ENCODE results near the gene RPS6KA5. TPM values are rescaled to one million over a fixed set of nuclear protein-coding genes. Genes with fewer than 3 reads are reported as not detected.

Gene RPS6KA5
- total and polyA plus RNA-seq, 8 donors: 1.6 to 25.0 (median 8.5) TPM

- Histone ChIP-seq H3K4me3 (no peak overlapping the region), H3K9me3 (no peaks in the 10 kb centered on the region), H3K4me1 (no peaks in the 10 kb centered on the region), H3K27ac (no peak overlapping the region), H3K27me3 (no peaks in the 10 kb centered on the region), H3K36me3 (peaks cover 15 to 54% (median 47%) of the 10 kb centered on the region in 4 donors)
- no peak for TF ChIP-seq EP300 (IDR thresholded peaks at IDR 0.05)
- intact Hi-C loops (cut with DNase I; ENCODE audit: low total_unique reads): no loop called here
- DNase-seq: no peak
These were observed 167.5 kb downstream of the RPS6KA5 start for GRCh38 chr14:90892970-90893369.

GRCh38 chr14:90891326-90891725 is 169.1 kb downstream of the RPS6KA5 start:
- intact Hi-C loops (cut with DNase I; ENCODE audit: low total_unique reads): no loop called here

GRCh38 chr14:90890322-90891020 is 170.0 kb downstream of the RPS6KA5 start:
- intact Hi-C loops (cut with DNase I; ENCODE audit: low total_unique reads): no loop called here
- H3K4me3 ChIP-seq: no peak overlapping the region
- no peak for DNase-seq
- H3K27ac ChIP-seq: no peak overlapping the region
- no peaks in the 10 kb centered on the region for H3K9me3 ChIP-seq
- 88 to 94% (median 90%) methylated on average over 10 of the region's 10 CpGs for WGBS, 5 donors
- no peaks in the 10 kb centered on the region for H3K27me3 ChIP-seq
- TF ChIP-seq CTCF (IDR thresholded peaks at IDR 0.05) (no peak), POLR2AphosphoS5 (IDR thresholded peaks at IDR 0.05) (no peak)
- H3K36me3 ChIP-seq: peaks cover 0 to 40% (median 31%) of the 10 kb centered on the region in 4 donors
- H3K4me1 ChIP-seq: no peaks in the 10 kb centered on the region

More at GRCh38 chr14:90891326-90891725, 169.1 kb downstream of the RPS6KA5 start:
- H3K27ac ChIP-seq: no peak overlapping the region
- peaks cover 0 to 46% (median 37%) of the 10 kb centered on the region in 4 donors for H3K36me3 ChIP-seq
- H3K27me3 ChIP-seq: no peaks in the 10 kb centered on the region
- no peak overlapping the region for H3K4me3 ChIP-seq
- H3K9me3 ChIP-seq: no peaks in the 10 kb centered on the region
- TF ChIP-seq CTCF (IDR thresholded peaks at IDR 0.05): no peak
- TF ChIP-seq POLR2AphosphoS5 (IDR thresholded peaks at IDR 0.05): no peak
- TF ChIP-seq EP300 (IDR thresholded peaks at IDR 0.05): no peak
- TF ChIP-seq POLR2A (IDR thresholded peaks at IDR 0.05): no peak
- no peaks in the 10 kb centered on the region for H3K4me1 ChIP-seq
- no peak for DNase-seq
- WGBS, 5 donors: 57 to 98% (median 93%) methylated on average over 1 of the region's 1 CpG

- Histone ChIP-seq H3K36me3 (peaks cover 0 to 32% (median 25%) of the 10 kb centered on the region in 4 donors), H3K4me1 (no peaks in the 10 kb centered on the region), H3K9me3 (no peaks in the 10 kb centered on the region), H3K4me3 (no peak overlapping the region), H3K27ac (no peak overlapping the region), H3K27me3 (no peaks in the 10 kb centered on the region)
- WGBS, 5 donors: 91 to 96% (median 96%) methylated on average over 7 of the region's 7 CpGs
- TF ChIP-seq POLR2AphosphoS5 (IDR thresholded peaks at IDR 0.05): no peak
- TF ChIP-seq POLR2A (IDR thresholded peaks at IDR 0.05): no peak
- TF ChIP-seq CTCF (IDR thresholded peaks at IDR 0.05): no peak
- no peak for TF ChIP-seq EP300 (IDR thresholded peaks at IDR 0.05)
- intact Hi-C loops (cut with DNase I; ENCODE audit: low total_unique reads): no loop called here
- no peak for DNase-seq
These were observed 174.1 kb downstream of the RPS6KA5 start for GRCh38 chr14:90886297-90886815.

- intact Hi-C loops (cut with DNase I; ENCODE audit: low total_unique reads): no loop called here
- H3K4me3 ChIP-seq: no peak overlapping the region
- no peaks in the 10 kb centered on the region for H3K4me1 ChIP-seq
- H3K27me3 ChIP-seq: no peaks in the 10 kb centered on the region
- TF ChIP-seq CTCF (IDR thresholded peaks at IDR 0.05) (no peak), POLR2AphosphoS5 (IDR thresholded peaks at IDR 0.05) (no peak), EP300 (IDR thresholded peaks at IDR 0.05) (no peak), POLR2A (IDR thresholded peaks at IDR 0.05) (no peak)
- no peak for DNase-seq
- WGBS, 5 donors: 80 to 93% (median 90%) methylated on average over 2 of the region's 2 CpGs
- H3K27ac ChIP-seq: no peak overlapping the region
- no peaks in the 10 kb centered on the region for H3K9me3 ChIP-seq
- peaks cover 0 to 37% (median 18%) of the 10 kb centered on the region in 4 donors for H3K36me3 ChIP-seq
These were observed 176.7 kb downstream of the RPS6KA5 start for GRCh38 chr14:90883782-90884181.

Measured in stomach (tissue), 9 donors.